GM10248 (cell line): Measurements from ENCODE around the gene SMIM10L1.

ENCODE experiments used
- CTCF ChIA-PET: fragments of 300-600 bp; sonication (Branson Sonifier 250); formaldehyde crosslinking; extraction: SDS; loops from one replicate; lab custom pipeline; 2021; ENCODE audit warnings: antibody characterized with exemption; lab: Yijun Ruan, JAX
- POLR2A ChIA-PET: fragments of 350-650 bp; sonication (Branson Sonifier 250); formaldehyde crosslinking; extraction: SDS; loops from one replicate; lab custom pipeline; 2020; ENCODE audit warnings: antibody characterized with exemption; lab: Yijun Ruan, JAX
- DNase-seq: peaks from one replicate; pipeline ENCODE4 v3.0.0; 2012; ENCODE audit errors: extremely low spot score
- TF ChIP-seq, protein P1 (sequence below): IDR thresholded peaks from 2 replicates; pipeline ENCODE4 v1.5.1; 2012; ENCODE audit warnings: mild to moderate bottlenecking, low read depth; ENCODE audit errors: extremely low read depth, missing control alignments, control extremely low read depth

The SMIM10L1 gene

DNA sequence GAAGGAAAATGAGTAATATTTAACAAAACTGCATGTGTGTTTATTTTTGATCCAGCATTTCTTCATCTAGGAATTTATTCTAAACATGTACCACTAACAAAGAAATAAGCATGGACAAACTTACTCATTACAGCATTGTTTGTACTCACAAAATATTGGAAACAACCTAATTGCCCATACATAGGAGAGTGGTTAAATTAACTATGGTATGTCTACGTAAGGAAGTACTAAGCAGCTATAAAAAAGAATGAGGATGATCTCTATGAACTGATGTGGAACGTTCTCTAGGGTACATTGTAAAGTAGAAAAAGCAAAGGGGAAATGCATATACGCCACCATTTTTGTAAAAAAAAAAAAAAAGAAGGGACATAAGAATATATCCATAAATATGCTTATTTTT is 33.2 kb downstream of the SMIM10L1 start:
- DNase-seq = no peak
- POLR2A ChIA-PET = no interaction called here
- CTCF ChIA-PET = no interaction called here
- TF ChIP-seq, protein P1, sequence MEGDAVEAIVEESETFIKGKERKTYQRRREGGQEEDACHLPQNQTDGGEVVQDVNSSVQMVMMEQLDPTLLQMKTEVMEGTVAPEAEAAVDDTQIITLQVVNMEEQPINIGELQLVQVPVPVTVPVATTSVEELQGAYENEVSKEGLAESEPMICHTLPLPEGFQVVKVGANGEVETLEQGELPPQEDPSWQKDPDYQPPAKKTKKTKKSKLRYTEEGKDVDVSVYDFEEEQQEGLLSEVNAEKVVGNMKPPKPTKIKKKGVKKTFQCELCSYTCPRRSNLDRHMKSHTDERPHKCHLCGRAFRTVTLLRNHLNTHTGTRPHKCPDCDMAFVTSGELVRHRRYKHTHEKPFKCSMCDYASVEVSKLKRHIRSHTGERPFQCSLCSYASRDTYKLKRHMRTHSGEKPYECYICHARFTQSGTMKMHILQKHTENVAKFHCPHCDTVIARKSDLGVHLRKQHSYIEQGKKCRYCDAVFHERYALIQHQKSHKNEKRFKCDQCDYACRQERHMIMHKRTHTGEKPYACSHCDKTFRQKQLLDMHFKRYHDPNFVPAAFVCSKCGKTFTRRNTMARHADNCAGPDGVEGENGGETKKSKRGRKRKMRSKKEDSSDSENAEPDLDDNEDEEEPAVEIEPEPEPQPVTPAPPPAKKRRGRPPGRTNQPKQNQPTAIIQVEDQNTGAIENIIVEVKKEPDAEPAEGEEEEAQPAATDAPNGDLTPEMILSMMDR = no peak

DNA sequence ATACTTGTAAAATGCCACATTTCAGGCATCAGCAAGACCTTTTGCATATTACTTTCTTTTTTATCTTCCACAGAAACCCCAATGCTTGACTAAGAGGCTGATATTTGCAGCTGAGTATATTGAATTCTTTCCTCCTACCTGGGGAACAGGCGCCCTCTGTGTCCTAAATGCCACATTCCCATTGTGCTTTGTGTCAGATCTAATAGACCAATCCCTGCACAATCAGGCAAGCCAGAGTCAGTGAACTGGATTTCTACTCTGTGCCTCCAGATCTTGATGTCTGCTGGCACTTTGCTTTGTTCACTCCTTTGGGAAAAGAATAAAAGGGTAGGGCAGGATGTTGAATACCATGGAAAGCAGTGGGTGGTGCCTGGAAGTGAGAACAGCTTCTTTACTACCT is 38.1 kb downstream of the SMIM10L1 start:
- TF ChIP-seq, protein P1 = no peak
- CTCF ChIA-PET = no interaction called here
- no peak for DNase-seq
- POLR2A ChIA-PET = no interaction called here
